Aorta (tissue), 5 donors: ENCODE results near the gene NCOA1. TPM values are rescaled to one million over a fixed set of nuclear protein-coding genes. Genes with fewer than 3 reads are reported as not detected.
"Not testable (repeated sequence)": the region's sequence is repeated elsewhere in the genome, so short reads cannot be mapped to it uniquely, and the experiment has no call there.

ENCODE experiments used
- ATAC-seq: fragments of 200-7000 bp; cut with Tn5 transposase; one replicate; pipeline ENCODE4 v1.9.1; 2022; ENCODE audit warnings: moderate library complexity; ENCODE audit not compliant: low FRiP score
- DNase-seq, 2 donors: peaks; one replicate each; pipeline ENCODE4 v3.0.0-alpha.2; 2020
- H3K27ac ChIP-seq, 2 donors: one replicate each; pipeline ENCODE4 v1.5.1; 2013; ENCODE audit warnings: low read length in 2 of 2, mild to moderate bottlenecking in 2 of 2, moderate library complexity in 2 of 2, control low read depth in 1 of 2, inconsistent platforms in 1 of 2, low read depth in 1 of 2
- H3K27me3 ChIP-seq, 2 donors: one replicate each; pipeline ENCODE4 v1.6.1; 2013; ENCODE audit warnings: control low read depth in 1 of 2, low read length in 1 of 2, mild to moderate bottlenecking in 1 of 2, moderate library complexity in 1 of 2; ENCODE audit not compliant: insufficient read depth in 2 of 2, control insufficient read depth in 1 of 2
- H3K36me3 ChIP-seq, 2 donors: one replicate each; pipeline ENCODE4 v1.6.1; 2013; ENCODE audit warnings: control low read depth in 1 of 2, low read length in 1 of 2, mild to moderate bottlenecking in 1 of 2; ENCODE audit not compliant: insufficient read depth in 2 of 2, control insufficient read depth in 1 of 2
- H3K4me1 ChIP-seq, 2 donors: one replicate each; pipeline ENCODE4 v1.6.1; 2013; ENCODE audit warnings: low read length in 2 of 2, control low read depth in 1 of 2, mild to moderate bottlenecking in 1 of 2, moderate library complexity in 1 of 2; ENCODE audit not compliant: insufficient read depth in 2 of 2, control insufficient read depth in 1 of 2
- H3K4me3 ChIP-seq, 2 donors: one replicate each; pipeline ENCODE4 v1.5.1; 2013; ENCODE audit warnings: low read length in 2 of 2, control low read depth in 1 of 2, mild to moderate bottlenecking in 1 of 2
- H3K9me3 ChIP-seq: one replicate; pipeline ENCODE4 v1.6.1; 2013; ENCODE audit warnings: mild to moderate bottlenecking, low read length; ENCODE audit not compliant: control insufficient read depth
- WGBS, 2 donors: extraction: QIAGEN DNeasy Blood & Tissue Kit; methylation state at CpG; one replicate each; pipeline ENCODE4 v1.1.7; 2013; 5-methylcytosine and 5-hydroxymethylcytosine counted together
- intact Hi-C, 2 donors: fragments of 100-400 bp; cut with DNase I; formaldehyde crosslinking; loops; one replicate each; pipeline versions ENCODE4 v1.14.2 to v1.15.0; 2022
- polyA plus RNA-seq, 2 donors: library from polyadenylated mRNA; stranded (reverse); fragments of 200-250 nt; gene quantifications; one replicate each; pipeline ENCODE4 v1.2.3, GENCODE V29; 2013
- total RNA-seq, 2 donors: library from RNA; stranded (reverse); fragmentation: NEBNext Ultra II Directional; extraction: Animal tissue kit (Norgen Biotek cat#: 25700); gene quantifications; one replicate each; pipeline ENCODE4 v1.2.1, GENCODE V29; 2021
- donor health status: healthy with polysubstance abuse.
- donor health status: Bipolar disorder and iron deficiency.
- donor health status: DM: no; HTN: no; CAD: no.
- donor health status: DM: no; HTN: no; CAD: no.
- donor health status: DM: yes; HTN: yes; CAD: no.

NCOA1 gene
- total and polyA plus RNA-seq, 4 donors: 6.5 to 68.1 (median 26.7) TPM

- ATAC-seq, intact Hi-C loops, H3K36me3 ChIP-seq, DNase-seq, H3K4me3 ChIP-seq, H3K27me3 ChIP-seq, H3K4me1 ChIP-seq, H3K9me3 ChIP-seq, H3K27ac ChIP-seq: not testable (repeated sequence)
- WGBS, 2 donors: 94 to 95% methylated on average over 6 of the region's 6 CpGs
These were observed 40.6 kb downstream of the NCOA1 start for GRCh38 chr2:24531610-24532009.

GRCh38 chr2:24532057-24532456 is 41.0 kb downstream of the NCOA1 start:
- intact Hi-C loops, H3K4me1 ChIP-seq, H3K36me3 ChIP-seq, H3K4me3 ChIP-seq, H3K27ac ChIP-seq, H3K27me3 ChIP-seq, ATAC-seq, DNase-seq, H3K9me3 ChIP-seq: not testable (repeated sequence)
- 88 to 100% methylated on average over 1 of the region's 1 CpG for WGBS, 2 donors

GRCh38 chr2:24533574-24533973 is 42.5 kb downstream of the NCOA1 start:
- H3K27ac ChIP-seq, DNase-seq, H3K4me1 ChIP-seq, ATAC-seq, H3K4me3 ChIP-seq, intact Hi-C loops, H3K27me3 ChIP-seq, H3K9me3 ChIP-seq, H3K36me3 ChIP-seq: not testable (repeated sequence)
- WGBS, 2 donors: 94 to 96% methylated on average over 3 of the region's 3 CpGs

- Histone ChIP-seq H3K4me3 (no peak overlapping the region), H3K27ac (no peak overlapping the region), H3K9me3 (no peaks in the 10 kb centered on the region), H3K4me1 (peaks cover 0 to 2% of the 10 kb centered on the region in 2 donors), H3K36me3 (no peaks in the 10 kb centered on the region), H3K27me3 (no peaks in the 10 kb centered on the region)
- ATAC-seq (no peak), DNase-seq (no peak)
- intact Hi-C loops: no loop called here
- WGBS, 2 donors: 93% methylated on average over 4 of the region's 4 CpGs
These were observed 47.7 kb downstream of the NCOA1 start for GRCh38 chr2:24538720-24539119.

GRCh38 chr2:24539258-24539657 is 48.2 kb downstream of the NCOA1 start:
- DNase-seq (no peak), ATAC-seq (no peak)
- Histone ChIP-seq H3K4me1 (peaks cover 0 to 2% of the 10 kb centered on the region in 2 donors), H3K27ac (no peak overlapping the region), H3K4me3 (no peak overlapping the region), H3K9me3 (no peaks in the 10 kb centered on the region), H3K27me3 (no peaks in the 10 kb centered on the region), H3K36me3 (no peaks in the 10 kb centered on the region)
- 95 to 100% methylated on average over 1 of the region's 1 CpG for WGBS, 2 donors
- intact Hi-C loops: no loop called here

- intact Hi-C loops: no loop called here
- peaks cover 1% of the 10 kb centered on the region for H3K9me3 ChIP-seq
- no peak overlapping the region for H3K27ac ChIP-seq
- no peak overlapping the region for H3K4me3 ChIP-seq
- 8 to 16% methylated on average over 2 of the region's 2 CpGs for WGBS, 2 donors
- no peaks in the 10 kb centered on the region for H3K27me3 ChIP-seq
- H3K36me3 ChIP-seq: no peaks in the 10 kb centered on the region
- ATAC-seq (no peak), DNase-seq (no peak)
- H3K4me1 ChIP-seq: peaks cover 0 to 2% of the 10 kb centered on the region in 2 donors
These were observed 49.0 kb downstream of the NCOA1 start for GRCh38 chr2:24540011-24540477.

GRCh38 chr2:24541621-24542020 is 50.6 kb downstream of the NCOA1 start:
- no peak overlapping the region for H3K4me3 ChIP-seq
- H3K9me3 ChIP-seq: peaks cover 1% of the 10 kb centered on the region
- H3K36me3 ChIP-seq: no peaks in the 10 kb centered on the region
- DNase-seq (no peak), ATAC-seq (no peak)
- H3K27me3 ChIP-seq: no peaks in the 10 kb centered on the region
- intact Hi-C loops: no loop called here
- H3K4me1 ChIP-seq: peaks cover 0 to 2% of the 10 kb centered on the region in 2 donors
- H3K27ac ChIP-seq: no peak overlapping the region

- peaks cover 0 to 2% of the 10 kb centered on the region in 2 donors for H3K4me1 ChIP-seq
- ATAC-seq: no peak
- no peak overlapping the region for H3K27ac ChIP-seq
- DNase-seq: no peak
- intact Hi-C loops: no loop called here
- WGBS, 2 donors: 98 to 99% methylated on average over 3 of the region's 3 CpGs
- H3K9me3 ChIP-seq: peaks cover 1% of the 10 kb centered on the region
- H3K4me3 ChIP-seq: no peak overlapping the region
- H3K36me3 ChIP-seq: no peaks in the 10 kb centered on the region
- H3K27me3 ChIP-seq: no peaks in the 10 kb centered on the region
These were observed 51.3 kb downstream of the NCOA1 start for GRCh38 chr2:24542269-24542872.

GRCh38 chr2:24543252-24543651 is 52.2 kb downstream of the NCOA1 start:
- H3K36me3 ChIP-seq: no peaks in the 10 kb centered on the region
- no peak overlapping the region for H3K4me3 ChIP-seq
- DNase-seq (no peak), ATAC-seq (no peak)
- peaks cover 1% of the 10 kb centered on the region for H3K9me3 ChIP-seq
- H3K27me3 ChIP-seq: no peaks in the 10 kb centered on the region
- intact Hi-C loops: no loop called here
- no peak overlapping the region for H3K27ac ChIP-seq
- H3K4me1 ChIP-seq: peaks cover 0 to 2% of the 10 kb centered on the region in 2 donors
- WGBS, 2 donors: 71 to 73% methylated on average over 2 of the region's 2 CpGs
